ENCODE data around the gene SIX5.

- TF ChIP-seq CDX4 (CRISPR knock-in tag; IDR thresholded peaks at IDR 0.05; ENCODE audit: borderline replicate concordance) = no peak
- no peak for TF ChIP-seq NFE2L1 (CRISPR knock-in tag; IDR thresholded peaks at IDR 0.05)
- TF ChIP-seq ATF2 (CRISPR knock-in tag; IDR thresholded peaks at IDR 0.05; ENCODE audit: borderline replicate concordance, low read depth) = no peak
- TF ChIP-seq JUN (CRISPR knock-in tag; IDR thresholded peaks at IDR 0.05) = no peak
- no peak for TF ChIP-seq CTCF (IDR thresholded peaks at IDR 0.05)
- TF ChIP-seq E2F1 (CRISPR knock-in tag; IDR thresholded peaks at IDR 0.05) = no peak
- no peak for TF ChIP-seq ZBTB43 (CRISPR knock-in tag; IDR thresholded peaks at IDR 0.05)
- no peak for TF ChIP-seq FOXP4 (CRISPR knock-in tag; IDR thresholded peaks at IDR 0.05)
- TF ChIP-seq SMAD4 (CRISPR knock-in tag; IDR thresholded peaks at IDR 0.05) = no peak
- TF ChIP-seq PRDM15 (CRISPR knock-in tag; IDR thresholded peaks at IDR 0.05) = no peak
- TF ChIP-seq USF1 (CRISPR knock-in tag; IDR thresholded peaks at IDR 0.05) = no peak
Observed at GRCh38 chr19:45782820-45783785, 14.1 kb upstream of the SIX5 start.

Data from WTC11 (cell line).